ENCODE data around the gene HMG20B.

The HMG20B gene

GRCh38 chr19:3608079-3608641 is 35.4 kb downstream of the HMG20B start:
- DNase-seq, result no peak

DNA sequence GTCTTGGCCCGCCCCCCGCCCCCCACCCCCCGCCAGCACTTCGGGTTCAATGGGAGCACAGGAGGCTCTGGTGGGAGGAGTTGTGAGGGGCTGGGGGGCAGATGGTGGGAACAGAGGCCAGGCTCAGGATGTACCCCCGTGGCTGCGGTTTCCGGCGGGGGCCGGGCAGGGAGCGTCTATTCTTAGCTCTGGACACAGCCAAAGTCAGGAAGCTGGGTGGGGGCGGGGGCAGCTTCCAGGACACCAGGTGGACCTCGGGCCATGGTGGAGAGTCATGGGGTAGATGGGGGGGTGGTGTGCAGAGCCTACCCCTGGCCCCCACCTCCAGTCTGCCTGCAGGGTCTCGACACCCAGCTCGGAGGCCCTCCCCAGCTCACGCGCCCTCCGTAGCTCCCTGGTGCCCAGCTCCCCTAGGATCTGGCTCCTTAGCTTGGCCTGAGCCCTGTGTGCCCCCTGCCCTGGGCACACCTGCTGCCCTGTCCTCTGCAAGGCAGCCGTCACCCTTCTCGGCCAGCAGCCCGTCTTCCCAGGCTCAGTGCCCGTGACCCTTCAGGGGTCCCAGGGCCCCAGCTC is 36.1 kb downstream of the HMG20B start:
- no peak for DNase-seq

- DNase-seq, result no peak
Observed at GRCh38 chr19:3609779-3610719, 37.3 kb downstream of the HMG20B start.

DNA sequence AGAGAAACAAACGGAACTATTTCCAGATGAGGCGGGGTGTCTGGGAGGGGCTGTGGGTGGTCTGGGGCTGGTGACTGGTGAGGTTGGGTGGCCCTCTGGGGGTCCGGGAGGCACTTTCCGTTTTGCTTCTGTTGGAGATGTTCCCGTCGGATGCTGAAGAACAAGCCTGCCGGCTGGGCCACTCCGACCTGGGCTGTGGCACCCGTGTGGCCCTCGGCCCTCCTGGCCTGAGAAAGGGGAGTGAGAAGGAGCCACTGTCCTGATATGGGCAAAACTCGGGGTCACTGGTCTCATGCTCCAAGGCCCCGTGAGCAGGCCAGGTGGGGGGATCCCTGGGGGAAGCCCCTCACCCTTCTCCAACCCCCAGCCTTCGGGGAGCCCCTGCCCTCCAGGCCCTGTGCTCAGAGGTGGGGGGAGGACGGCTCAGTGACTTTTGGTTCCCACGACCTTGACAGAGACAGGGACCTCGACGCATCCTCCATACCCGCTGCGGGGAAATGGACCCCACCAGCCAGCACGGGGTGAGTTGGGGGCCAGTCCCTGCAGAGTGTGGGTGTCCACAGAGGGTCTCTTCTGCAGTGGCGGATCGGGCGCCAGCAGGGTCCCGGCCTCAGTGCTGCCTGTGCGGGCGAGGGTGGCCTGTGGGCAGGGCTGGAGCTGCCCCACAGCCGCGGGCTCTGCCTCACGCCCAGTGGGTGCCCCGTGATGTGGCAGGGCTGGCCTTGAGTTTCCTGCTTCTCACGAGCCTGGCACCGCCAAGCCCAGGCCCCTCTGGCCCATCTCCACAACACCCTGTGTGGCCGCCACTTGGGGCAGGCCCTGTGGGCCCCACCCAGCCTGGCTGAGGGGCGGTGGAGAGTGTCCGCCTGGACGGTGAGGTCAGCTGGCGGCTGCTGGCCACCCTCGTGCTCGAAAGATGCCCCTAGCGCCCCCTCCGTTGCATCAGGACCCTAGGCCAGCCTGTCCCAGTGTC is 38.3 kb downstream of the HMG20B start:
- no peak for DNase-seq

- no peak for DNase-seq
Observed at GRCh38 chr19:3611841-3612240, 39.1 kb downstream of the HMG20B start.

DNA sequence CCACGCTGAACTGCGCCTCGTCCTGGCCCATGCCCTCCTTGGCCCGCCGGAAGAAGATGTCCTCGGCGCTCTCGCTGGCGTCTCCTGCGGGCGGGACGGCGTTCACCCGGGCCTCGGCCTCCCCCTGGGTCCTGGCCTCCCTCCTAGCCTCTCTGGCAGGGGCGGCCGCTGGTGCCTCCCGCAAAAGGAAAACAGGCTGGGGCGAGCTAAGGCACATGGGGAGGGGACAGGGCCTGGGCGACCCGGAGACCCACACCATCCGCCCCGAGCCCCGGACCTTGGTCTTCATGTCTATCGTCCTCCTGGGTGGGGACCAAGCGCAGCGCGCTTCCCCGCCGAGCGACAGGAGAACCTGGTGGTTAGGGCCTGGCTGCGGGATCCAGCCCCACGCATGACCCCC is 39.6 kb downstream of the HMG20B start:
- DNase-seq, result no peak

- DNase-seq, result no peak
Observed at GRCh38 chr19:3612901-3613741, 40.4 kb downstream of the HMG20B start.

DNA sequence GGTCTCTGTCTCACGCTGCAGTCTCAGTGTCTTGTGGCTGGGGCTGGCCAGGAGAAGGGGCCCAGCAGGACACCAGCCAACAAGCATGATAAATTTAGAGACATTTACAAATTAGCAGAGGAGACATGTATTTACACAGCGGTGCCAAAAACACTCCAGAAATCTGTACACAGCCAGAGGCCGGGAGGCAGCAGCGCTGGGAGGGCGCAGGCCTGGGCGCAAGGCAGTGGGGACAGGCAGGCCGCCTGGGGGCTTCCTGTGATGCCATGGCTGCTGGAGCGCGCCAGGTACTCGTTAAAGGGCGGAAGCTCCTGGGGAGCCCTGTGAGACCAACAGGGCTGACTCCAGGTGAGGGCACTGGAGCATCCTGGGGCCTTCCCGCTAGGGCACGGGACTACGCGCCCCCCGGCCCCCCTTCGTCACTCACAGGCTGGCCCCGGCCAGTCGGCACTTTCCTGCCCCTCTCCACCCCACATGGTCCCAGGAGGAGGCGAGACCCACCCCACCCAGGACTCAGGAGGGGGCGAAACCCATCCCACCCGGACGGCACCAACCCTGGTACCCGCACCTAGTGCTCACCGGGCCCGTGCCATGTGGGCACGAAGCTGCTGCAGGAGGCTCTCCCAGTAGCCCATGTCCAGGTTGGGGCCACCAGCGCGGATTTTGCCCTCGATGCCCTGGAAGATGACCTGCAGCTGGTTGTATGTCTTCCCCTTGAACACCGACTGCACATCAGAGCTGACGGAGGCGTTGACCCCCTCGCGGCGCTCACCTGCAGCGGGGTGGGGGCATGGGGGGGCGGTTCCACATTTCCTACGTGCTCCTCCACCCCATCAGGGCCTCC is 41.3 kb downstream of the HMG20B start:
- DNase-seq, result no peak

DNA sequence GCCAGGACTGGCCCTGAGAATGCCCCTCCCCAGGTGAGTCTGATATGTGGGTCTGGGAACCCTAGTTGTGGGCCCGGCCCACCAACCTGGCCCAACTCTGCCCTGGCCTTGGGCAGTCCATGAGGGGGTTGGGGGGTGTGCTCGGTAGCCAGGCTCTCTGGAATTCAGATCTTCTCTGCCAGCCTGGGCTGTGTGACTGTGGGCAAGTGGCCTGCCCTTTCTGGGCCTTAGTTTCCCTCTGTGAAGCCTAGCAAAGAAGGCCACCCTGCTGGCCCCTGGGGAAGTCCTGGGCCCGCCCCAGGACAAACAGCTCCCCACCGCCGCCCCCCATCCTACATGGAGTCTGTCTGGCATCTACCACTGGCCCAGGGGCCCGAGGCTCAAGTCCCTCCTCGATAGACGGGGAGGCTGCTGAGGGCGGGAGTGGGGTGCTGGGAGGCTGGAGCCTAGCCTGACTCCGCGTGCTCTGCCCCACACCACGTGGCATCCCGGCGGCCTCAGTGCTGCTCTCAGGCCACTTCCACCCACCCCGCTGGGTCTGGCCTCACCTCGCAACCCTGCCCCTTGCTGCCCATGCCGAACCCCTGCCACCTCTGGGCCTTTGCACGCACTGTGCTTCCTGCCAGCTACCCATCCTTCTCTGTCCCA is 42.2 kb downstream of the HMG20B start:
- no peak for DNase-seq

GRCh38 chr19:3615524-3616135 is 42.9 kb downstream of the HMG20B start:
- no peak for DNase-seq

GRCh38 chr19:3617463-3617862 is 44.7 kb downstream of the HMG20B start:
- no peak for DNase-seq

DNA sequence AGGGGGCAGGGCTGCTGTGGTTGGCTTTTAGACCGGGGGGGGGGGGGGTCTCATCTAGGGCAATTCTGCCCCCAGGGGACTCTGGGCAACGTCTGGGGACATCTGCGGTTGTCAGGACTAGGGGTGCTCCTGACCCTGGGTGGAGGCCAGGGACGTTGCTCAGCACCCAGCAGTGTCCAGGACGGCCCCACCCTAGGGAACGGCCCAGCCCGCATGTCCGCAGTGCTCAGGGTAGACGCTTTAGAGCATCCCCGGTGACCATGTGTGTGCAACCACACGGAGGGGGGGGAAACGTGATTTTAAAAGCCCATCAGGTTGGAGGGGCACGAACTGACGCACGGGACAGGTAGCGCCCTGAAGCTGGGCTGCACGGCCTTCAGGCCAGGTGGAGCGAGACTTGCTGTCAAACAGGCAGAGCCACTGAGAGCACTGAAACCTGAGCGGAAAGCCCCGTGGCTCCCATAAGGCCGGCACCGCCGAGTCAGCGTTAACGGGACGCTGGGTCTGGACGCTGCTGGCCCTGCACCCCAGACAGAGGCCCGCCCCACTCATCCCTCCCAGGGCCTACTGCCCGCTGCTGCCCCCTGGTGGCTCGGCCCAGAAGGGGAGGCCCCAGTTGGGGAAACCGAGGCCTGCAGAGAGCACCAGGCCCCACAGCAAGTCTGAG is 45.5 kb downstream of the HMG20B start:
- DNase-seq, result peak; percentile 38

DNA sequence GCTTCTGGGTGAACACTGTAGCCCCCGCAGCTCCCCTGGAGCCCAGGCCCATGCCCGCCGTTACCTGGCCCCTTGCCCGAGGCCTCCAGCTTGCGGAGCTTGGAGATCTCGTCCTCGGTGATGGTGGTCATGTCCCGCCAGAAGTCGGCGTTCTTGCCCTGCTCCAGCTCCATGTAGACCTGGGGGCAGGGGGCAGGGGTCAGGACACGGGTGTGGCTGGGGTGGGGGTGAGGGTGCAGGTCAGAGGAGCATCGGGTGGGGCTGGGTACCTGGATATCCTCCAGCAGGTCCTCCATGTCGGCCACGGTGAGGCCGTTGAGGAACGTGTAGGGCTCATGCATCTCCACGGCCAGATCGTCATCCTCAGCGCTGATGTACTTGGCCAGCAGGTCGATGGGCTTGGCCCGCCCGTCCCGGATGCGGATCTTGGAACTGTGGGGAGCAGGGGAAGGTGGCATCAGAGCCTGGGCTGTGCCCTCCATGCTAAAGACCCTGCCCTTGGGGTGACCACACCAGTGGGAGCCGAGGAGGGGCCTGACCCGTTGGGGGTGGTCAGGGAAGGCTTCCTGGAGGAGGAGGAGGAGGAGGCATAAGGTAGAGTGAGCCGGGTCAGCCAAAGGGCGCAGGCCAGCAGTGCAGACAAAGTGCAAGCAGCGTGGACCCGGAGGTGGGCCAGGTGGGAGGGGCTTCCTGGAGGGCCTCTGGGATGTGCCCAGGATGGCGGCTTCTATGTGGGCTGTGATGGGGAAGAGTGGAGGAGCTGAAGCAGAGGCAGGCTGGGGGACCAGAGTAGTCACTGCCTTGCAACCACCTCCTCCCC is 46.3 kb downstream of the HMG20B start:
- no peak for DNase-seq

DNA sequence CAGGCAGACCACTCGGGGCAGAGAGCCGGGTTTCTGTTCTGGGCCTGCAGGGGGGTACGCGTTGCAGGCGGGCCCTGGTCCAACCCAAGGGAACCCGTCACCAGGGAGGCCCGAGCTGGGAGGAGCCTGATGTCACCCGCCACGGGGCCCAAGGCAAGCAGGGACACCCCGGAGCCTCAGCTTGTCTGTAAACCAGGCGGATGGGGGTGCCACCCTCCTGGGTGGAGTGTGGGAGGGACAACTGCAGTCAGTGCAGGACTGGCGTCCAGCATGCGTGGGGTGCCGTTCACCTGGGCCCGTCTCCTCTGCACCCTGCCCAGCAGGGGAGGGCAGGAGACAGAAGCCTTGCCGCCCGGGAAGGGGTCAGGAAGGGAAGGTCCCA is 46.9 kb downstream of the HMG20B start:
- DNase-seq, result no peak

GRCh38 chr19:3620145-3620816 is 47.5 kb downstream of the HMG20B start:
- DNase-seq, result no peak

DNA sequence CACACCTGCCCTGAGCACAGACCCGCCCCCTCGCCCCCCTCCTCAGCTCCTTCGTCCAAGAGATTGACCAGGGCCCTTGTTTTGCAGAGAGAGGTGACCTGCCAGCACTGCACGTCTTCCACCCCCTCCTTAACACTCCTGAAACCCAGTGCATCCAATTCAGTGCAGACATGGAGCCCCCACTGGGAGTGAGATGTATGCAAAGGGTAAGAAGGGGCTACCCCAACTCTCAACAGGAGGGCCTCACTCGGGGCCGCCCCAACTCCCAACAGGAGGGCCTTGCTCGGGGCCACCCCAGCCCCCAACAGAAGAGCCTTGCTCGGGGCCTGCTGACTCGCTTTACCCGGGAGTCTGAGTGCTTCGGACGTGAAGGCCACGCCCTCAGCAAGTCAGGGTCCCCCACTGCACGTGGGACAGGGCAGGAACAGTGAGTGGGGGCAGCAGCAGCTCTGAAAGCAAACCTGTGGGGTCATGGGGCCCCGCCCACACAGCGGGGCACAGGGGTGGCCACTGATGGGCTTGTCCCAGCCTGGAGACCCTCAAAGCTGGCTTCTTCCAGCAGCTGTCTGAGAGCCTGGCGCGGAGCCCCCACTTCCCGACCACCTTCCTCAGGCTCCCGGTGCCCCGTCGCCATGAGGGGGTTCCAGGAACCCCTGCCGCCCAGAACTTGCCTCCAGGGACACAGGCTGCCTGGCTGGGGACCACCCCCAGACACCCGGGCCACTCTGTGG is 48.2 kb downstream of the HMG20B start:
- DNase-seq, result no peak

- no peak for DNase-seq
Observed at GRCh38 chr19:3621689-3622088, 48.9 kb downstream of the HMG20B start.

All from HCEC 1CT (cell line).